22Rv1 (cell line): Measurements from ENCODE around the gene TIGD1.

Experiments
- ZFX ChIP-seq: fragments of 450-650 bp; IDR thresholded peaks from 2 replicates; pipeline ENCODE4 v1.6.1; 2017; ENCODE audit warnings: antibody characterized with exemption, borderline replicate concordance
- TF ChIP-seq, protein P1 (sequence below): fragments of 450-650 bp; IDR thresholded peaks from 2 replicates; pipeline ENCODE4 v1.5.1; 2017; ENCODE audit warnings: mild to moderate bottlenecking

DNA sequence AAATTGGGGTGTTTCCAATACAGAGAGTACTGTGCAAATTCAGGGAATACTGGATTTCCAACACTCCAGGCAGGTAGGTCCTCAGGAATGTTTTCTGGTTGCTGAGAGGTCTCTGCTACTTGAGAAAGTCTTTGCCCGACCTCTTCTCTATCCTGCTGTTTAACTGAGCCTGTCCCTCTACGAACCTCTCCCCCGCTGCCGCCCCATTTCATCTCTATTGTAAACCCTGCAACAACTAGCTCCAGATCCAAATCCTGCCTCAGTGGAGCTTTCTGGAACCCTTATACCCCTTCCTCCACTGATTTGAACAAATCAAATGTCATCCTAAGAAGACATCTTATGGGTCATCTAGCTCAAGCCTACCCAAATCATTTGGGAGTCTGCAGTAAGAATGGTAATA, 1.4 kb upstream of the TIGD1 start:
- TF ChIP-seq, protein P1, sequence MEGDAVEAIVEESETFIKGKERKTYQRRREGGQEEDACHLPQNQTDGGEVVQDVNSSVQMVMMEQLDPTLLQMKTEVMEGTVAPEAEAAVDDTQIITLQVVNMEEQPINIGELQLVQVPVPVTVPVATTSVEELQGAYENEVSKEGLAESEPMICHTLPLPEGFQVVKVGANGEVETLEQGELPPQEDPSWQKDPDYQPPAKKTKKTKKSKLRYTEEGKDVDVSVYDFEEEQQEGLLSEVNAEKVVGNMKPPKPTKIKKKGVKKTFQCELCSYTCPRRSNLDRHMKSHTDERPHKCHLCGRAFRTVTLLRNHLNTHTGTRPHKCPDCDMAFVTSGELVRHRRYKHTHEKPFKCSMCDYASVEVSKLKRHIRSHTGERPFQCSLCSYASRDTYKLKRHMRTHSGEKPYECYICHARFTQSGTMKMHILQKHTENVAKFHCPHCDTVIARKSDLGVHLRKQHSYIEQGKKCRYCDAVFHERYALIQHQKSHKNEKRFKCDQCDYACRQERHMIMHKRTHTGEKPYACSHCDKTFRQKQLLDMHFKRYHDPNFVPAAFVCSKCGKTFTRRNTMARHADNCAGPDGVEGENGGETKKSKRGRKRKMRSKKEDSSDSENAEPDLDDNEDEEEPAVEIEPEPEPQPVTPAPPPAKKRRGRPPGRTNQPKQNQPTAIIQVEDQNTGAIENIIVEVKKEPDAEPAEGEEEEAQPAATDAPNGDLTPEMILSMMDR: no peak
- TF ChIP-seq ZFX: no peak
